K562 (cell line): ENCODE data around the gene IPO13.

ENCODE experiments used
- FOXM1 ChIP-seq, 2 experiments: fragments of 450-650 bp in 1 of 2; sonication (generic) in 1 of 2; formaldehyde crosslinking in 1 of 2; IDR thresholded peaks; 2 replicates each; pipeline versions ENCODE4 v1.6.1 to v1.9.0; 2017 to 2022; ENCODE audit warnings: low read depth in 2 of 2, mild to moderate bottlenecking in 2 of 2, missing genetic modification reagents in 1 of 2, moderate library complexity in 1 of 2
- LARP7 ChIP-seq: fragments of 450-650 bp; IDR thresholded peaks from 2 replicates; pipeline ENCODE4 v1.6.1; 2016
- MEF2A ChIP-seq: IDR thresholded peaks from 2 replicates; pipeline ENCODE4 v1.6.1; 2011; ENCODE audit warnings: low read depth, mild to moderate bottlenecking, low read length, moderate library complexity; ENCODE audit not compliant: control insufficient read depth
- MYC ChIP-seq, 2 experiments: fragments of 250-450 bp in 1 of 2; sonication (Bioruptor Pico) in 1 of 2; IDR thresholded peaks; 2 replicates each; pipeline versions ENCODE4 v1.5.1 to v1.6.1; 2012 to 2021; ENCODE audit warnings: low read depth in 2 of 2, borderline replicate concordance in 1 of 2, improper control_type of control experiment in 1 of 2, low read length in 1 of 2, mild to moderate bottlenecking in 1 of 2, moderate library complexity in 1 of 2
- NONO ChIP-seq, 2 experiments: fragments of 200-400 bp in 1 of 2; fragments of 450-650 bp in 1 of 2; formaldehyde crosslinking in 1 of 2; IDR thresholded peaks; 2 replicates each; pipeline ENCODE4 v1.6.1; 2017; ENCODE audit warnings: low read depth in 2 of 2, mild to moderate bottlenecking in 2 of 2, moderate library complexity in 2 of 2, low read length in 1 of 2
- NR2C2 ChIP-seq, 2 experiments: fragments of 200-800 bp in 1 of 2; sonication (Bioruptor generic) in 1 of 2; sonication (generic) in 1 of 2; formaldehyde crosslinking in 1 of 2; IDR thresholded peaks; 2 replicates each; pipeline versions ENCODE4 v1.6.1 to v1.8.0; 2016 to 2022; ENCODE audit warnings: mild to moderate bottlenecking in 1 of 2, missing compliant biosample characterization in 1 of 2, missing genetic modification characterization in 1 of 2, missing genetic modification reagents in 1 of 2
- POLR2AphosphoS2 ChIP-seq: IDR thresholded peaks from 2 replicates; pipeline ENCODE4 v1.6.1; 2012; ENCODE audit warnings: low read length, improper control_type of control experiment
- POLR2AphosphoS5 ChIP-seq: IDR thresholded peaks from 2 replicates; pipeline ENCODE4 v1.6.1; 2011; ENCODE audit warnings: mild to moderate bottlenecking, low read depth, low read length, moderate library complexity; ENCODE audit not compliant: control insufficient read depth, insufficient read depth
- SMARCB1 ChIP-seq: IDR thresholded peaks from 2 replicates; pipeline ENCODE4 v1.6.1; 2011; ENCODE audit warnings: improper control_type of control experiment, low read depth; ENCODE audit not compliant: insufficient read length
- SP1 ChIP-seq: sonication (generic); formaldehyde crosslinking; IDR thresholded peaks from 2 replicates; pipeline ENCODE4 v1.8.1; 2022; ENCODE audit warnings: mild to moderate bottlenecking, missing genetic modification reagents
- TARDBP ChIP-seq: fragments of 450-650 bp; IDR thresholded peaks from 2 replicates; pipeline ENCODE4 v1.6.1; 2016
- TF ChIP-seq, protein P1 (sequence below), 2 experiments: fragments of 450-650 bp; formaldehyde crosslinking in 1 of 2; IDR thresholded peaks; 2 replicates each; pipeline versions ENCODE4 v1.4.0 to v1.6.1; 2014 to 2020; ENCODE audit warnings: mild to moderate bottlenecking in 2 of 2, borderline replicate concordance in 1 of 2, low read depth in 1 of 2
- TF ChIP-seq, protein P2 (sequence below): sonication (generic); formaldehyde crosslinking; IDR thresholded peaks from 2 replicates; pipeline ENCODE4 v1.8.0; 2022; ENCODE audit warnings: missing genetic modification reagents, mild to moderate bottlenecking, moderate library complexity, borderline replicate concordance

DNA sequence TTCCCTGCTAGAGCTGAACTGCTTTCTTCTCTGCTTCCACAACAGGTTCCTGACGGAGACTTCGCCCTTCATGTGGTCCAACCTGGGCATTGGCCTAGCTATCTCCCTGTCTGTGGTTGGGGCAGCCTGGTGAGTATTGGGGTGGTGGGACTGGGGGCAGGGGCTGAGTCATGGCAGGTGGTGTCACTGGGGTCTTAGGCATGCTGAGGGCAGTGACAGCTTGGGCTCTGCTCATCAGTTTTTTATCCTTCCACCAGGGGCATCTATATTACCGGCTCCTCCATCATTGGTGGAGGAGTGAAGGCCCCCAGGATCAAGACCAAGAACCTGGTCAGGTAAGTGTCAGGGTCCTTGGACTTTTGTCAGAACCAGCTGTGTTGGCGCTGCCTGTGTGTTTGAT lies 29.3 kb downstream of the IPO13 start:
- TF ChIP-seq SMARCB1: no peak
- no peak for TF ChIP-seq MEF2A
- no peak for TF ChIP-seq POLR2AphosphoS5
- TF ChIP-seq, protein P1, sequence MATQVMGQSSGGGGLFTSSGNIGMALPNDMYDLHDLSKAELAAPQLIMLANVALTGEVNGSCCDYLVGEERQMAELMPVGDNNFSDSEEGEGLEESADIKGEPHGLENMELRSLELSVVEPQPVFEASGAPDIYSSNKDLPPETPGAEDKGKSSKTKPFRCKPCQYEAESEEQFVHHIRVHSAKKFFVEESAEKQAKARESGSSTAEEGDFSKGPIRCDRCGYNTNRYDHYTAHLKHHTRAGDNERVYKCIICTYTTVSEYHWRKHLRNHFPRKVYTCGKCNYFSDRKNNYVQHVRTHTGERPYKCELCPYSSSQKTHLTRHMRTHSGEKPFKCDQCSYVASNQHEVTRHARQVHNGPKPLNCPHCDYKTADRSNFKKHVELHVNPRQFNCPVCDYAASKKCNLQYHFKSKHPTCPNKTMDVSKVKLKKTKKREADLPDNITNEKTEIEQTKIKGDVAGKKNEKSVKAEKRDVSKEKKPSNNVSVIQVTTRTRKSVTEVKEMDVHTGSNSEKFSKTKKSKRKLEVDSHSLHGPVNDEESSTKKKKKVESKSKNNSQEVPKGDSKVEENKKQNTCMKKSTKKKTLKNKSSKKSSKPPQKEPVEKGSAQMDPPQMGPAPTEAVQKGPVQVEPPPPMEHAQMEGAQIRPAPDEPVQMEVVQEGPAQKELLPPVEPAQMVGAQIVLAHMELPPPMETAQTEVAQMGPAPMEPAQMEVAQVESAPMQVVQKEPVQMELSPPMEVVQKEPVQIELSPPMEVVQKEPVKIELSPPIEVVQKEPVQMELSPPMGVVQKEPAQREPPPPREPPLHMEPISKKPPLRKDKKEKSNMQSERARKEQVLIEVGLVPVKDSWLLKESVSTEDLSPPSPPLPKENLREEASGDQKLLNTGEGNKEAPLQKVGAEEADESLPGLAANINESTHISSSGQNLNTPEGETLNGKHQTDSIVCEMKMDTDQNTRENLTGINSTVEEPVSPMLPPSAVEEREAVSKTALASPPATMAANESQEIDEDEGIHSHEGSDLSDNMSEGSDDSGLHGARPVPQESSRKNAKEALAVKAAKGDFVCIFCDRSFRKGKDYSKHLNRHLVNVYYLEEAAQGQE (IDR thresholded peaks at IDR 0.05; ENCODE audit: borderline replicate concordance): no peak
- TF ChIP-seq, protein P1 (CRISPR knock-in tag; IDR thresholded peaks at IDR 0.05; ENCODE audit: low read depth): no peak
- no peak for TF ChIP-seq MYC (IDR thresholded peaks at IDR 0.05; ENCODE audit: low read depth, low read length)
- no peak for TF ChIP-seq MYC (CRISPR knock-in tag; IDR thresholded peaks at IDR 0.05; ENCODE audit: borderline replicate concordance, low read depth)
- no peak for TF ChIP-seq TARDBP
- TF ChIP-seq FOXM1 (IDR thresholded peaks at IDR 0.05; ENCODE audit: low read depth): no peak
- TF ChIP-seq FOXM1 (CRISPR knock-in tag; IDR thresholded peaks at IDR 0.05; ENCODE audit: low read depth): no peak
- TF ChIP-seq NONO (IDR thresholded peaks at IDR 0.05; ENCODE audit: low read depth in 2 of 2, low read length in 1 of 2): no peak
- no peak for TF ChIP-seq SP1 (CRISPR knock-in tag)
- no peak for TF ChIP-seq LARP7
- TF ChIP-seq, protein P2, sequence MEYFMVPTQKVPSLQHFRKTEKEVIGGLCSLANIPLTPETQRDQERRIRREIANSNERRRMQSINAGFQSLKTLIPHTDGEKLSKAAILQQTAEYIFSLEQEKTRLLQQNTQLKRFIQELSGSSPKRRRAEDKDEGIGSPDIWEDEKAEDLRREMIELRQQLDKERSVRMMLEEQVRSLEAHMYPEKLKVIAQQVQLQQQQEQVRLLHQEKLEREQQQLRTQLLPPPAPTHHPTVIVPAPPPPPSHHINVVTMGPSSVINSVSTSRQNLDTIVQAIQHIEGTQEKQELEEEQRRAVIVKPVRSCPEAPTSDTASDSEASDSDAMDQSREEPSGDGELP (CRISPR knock-in tag): no peak
- TF ChIP-seq POLR2AphosphoS2: no peak
- TF ChIP-seq NR2C2 (CRISPR knock-in tag; IDR thresholded peaks at IDR 0.05): no peak
- TF ChIP-seq NR2C2 (tag; IDR thresholded peaks at IDR 0.05): no peak
